HL-60 (cell line): ENCODE measurements around the gene PCED1B.
"Not testable (repeated sequence)": the region's sequence is repeated elsewhere in the genome, so short reads cannot be mapped to it uniquely, and the experiment has no call there.

Experiments
- DNase-seq, 2 experiments: peaks; one replicate each; pipeline ENCODE4 v3.0.0-alpha.2; 2010 to 2020; ENCODE audit warnings: low read depth in 1 of 2, low spot score in 1 of 2
- H3K27ac ChIP-seq: fragments of 250-450 bp; sonication (Bioruptor Pico); replicated peaks from 2 replicates; pipeline ENCODE4 v1.5.1; 2020; ENCODE audit warnings: mild to moderate bottlenecking, moderate library complexity
- H3K27me3 ChIP-seq: fragments of 250-450 bp; sonication (Bioruptor Pico); 2 replicates; pipeline ENCODE4 v1.5.1; 2021; ENCODE audit warnings: mild to moderate bottlenecking, moderate library complexity; ENCODE audit not compliant: insufficient read depth, poor library complexity, severe bottlenecking
- H3K4me3 ChIP-seq: replicated peaks from 2 replicates; pipeline ENCODE4 v1.5.1; 2011; ENCODE audit warnings: mild to moderate bottlenecking, control low read depth, low read length; ENCODE audit not compliant: insufficient read depth
- GABPA ChIP-seq: IDR thresholded peaks from 2 replicates; pipeline ENCODE4 v1.6.1; 2012; ENCODE audit warnings: low read depth
- POLR2AphosphoS5 ChIP-seq: IDR thresholded peaks from 2 replicates; pipeline ENCODE4 v1.6.1; 2012; ENCODE audit warnings: low read depth
- REST ChIP-seq: IDR thresholded peaks from 2 replicates; pipeline ENCODE4 v1.6.1; 2012; ENCODE audit warnings: low read depth; ENCODE audit not compliant: insufficient replicate concordance
- SPI1 ChIP-seq: IDR thresholded peaks from 2 replicates; pipeline ENCODE4 v1.6.1; 2012; ENCODE audit warnings: low read depth, mild to moderate bottlenecking, borderline replicate concordance
- TF ChIP-seq, protein P1 (sequence below): IDR thresholded peaks from one replicate; pipeline ENCODE4 v1.5.1; 2011; ENCODE audit warnings: low read length, control low read depth, inconsistent platforms; ENCODE audit not compliant: insufficient read depth

The PCED1B gene

GRCh38 chr12:47111854-47112253, 32.4 kb downstream of the PCED1B start:
- Histone ChIP-seq H3K27ac (no peak overlapping the region), H3K27me3 (no peaks in the 10 kb centered on the region), H3K4me3 (no peak overlapping the region)
- DNase-seq: no peak
- TF ChIP-seq, protein P1, sequence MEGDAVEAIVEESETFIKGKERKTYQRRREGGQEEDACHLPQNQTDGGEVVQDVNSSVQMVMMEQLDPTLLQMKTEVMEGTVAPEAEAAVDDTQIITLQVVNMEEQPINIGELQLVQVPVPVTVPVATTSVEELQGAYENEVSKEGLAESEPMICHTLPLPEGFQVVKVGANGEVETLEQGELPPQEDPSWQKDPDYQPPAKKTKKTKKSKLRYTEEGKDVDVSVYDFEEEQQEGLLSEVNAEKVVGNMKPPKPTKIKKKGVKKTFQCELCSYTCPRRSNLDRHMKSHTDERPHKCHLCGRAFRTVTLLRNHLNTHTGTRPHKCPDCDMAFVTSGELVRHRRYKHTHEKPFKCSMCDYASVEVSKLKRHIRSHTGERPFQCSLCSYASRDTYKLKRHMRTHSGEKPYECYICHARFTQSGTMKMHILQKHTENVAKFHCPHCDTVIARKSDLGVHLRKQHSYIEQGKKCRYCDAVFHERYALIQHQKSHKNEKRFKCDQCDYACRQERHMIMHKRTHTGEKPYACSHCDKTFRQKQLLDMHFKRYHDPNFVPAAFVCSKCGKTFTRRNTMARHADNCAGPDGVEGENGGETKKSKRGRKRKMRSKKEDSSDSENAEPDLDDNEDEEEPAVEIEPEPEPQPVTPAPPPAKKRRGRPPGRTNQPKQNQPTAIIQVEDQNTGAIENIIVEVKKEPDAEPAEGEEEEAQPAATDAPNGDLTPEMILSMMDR: no peak
- no peak for TF ChIP-seq REST
- no peak for TF ChIP-seq GABPA

GRCh38 chr12:47112679-47113078, 33.3 kb downstream of the PCED1B start:
- DNase-seq: no peak
- no peaks in the 10 kb centered on the region for H3K27me3 ChIP-seq
- no peak overlapping the region for H3K27ac ChIP-seq

DNA sequence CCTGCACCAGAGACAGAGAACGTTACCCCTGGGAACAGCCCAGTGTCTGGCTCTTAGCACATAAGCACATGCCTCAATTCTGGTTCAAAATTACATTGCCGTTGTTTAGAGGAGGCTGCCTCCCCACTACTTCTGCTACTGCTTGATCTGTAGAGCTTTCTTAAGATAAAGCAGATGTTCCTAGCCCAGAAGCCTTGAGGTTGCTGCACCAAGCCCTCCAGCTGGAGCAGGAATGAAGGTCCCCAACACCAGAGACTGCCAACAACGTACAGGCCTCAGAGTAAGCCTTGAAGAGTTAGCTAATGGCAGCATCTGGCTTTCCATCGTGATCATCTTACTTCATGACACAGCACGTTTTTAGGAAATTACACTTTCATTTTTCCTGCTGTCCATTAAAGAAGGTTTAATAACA, 35.1 kb downstream of the PCED1B start:
- no peak overlapping the region for H3K4me3 ChIP-seq
- H3K27ac ChIP-seq: no peak overlapping the region
- TF ChIP-seq, protein P1: no peak
- TF ChIP-seq REST (no peak), POLR2AphosphoS5 (no peak), SPI1 (no peak), GABPA (no peak)
- no peaks in the 10 kb centered on the region for H3K27me3 ChIP-seq
- no peak for DNase-seq

More at GRCh38 chr12:47112679-47113078, 33.3 kb downstream of the PCED1B start:
- H3K4me3 ChIP-seq: no peak overlapping the region
- no peak for TF ChIP-seq SPI1
- TF ChIP-seq REST: no peak
- no peak for TF ChIP-seq POLR2AphosphoS5
- TF ChIP-seq GABPA: no peak
- TF ChIP-seq, protein P1: no peak

DNA sequence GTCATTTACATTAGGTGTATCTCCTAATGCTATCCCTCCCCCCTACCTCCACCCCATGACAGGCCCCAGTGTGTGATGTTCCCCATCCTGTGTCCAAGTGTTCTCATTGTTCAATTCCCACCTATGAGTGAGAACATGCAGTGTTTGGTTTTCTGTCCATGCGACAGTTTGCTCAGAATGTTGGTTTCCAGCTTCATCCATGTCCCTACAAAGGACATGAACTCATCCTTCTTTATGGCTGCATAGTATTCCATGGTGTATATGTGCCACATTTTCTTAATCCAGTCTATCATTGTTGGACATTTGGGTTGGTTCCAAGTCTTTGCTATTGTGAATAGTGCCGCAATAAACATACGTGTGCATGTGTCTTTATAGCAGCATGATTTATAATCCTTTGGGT, 37.9 kb downstream of the PCED1B start:
- H3K4me3 ChIP-seq, DNase-seq, H3K27me3 ChIP-seq, H3K27ac ChIP-seq: not testable (repeated sequence)
